MCF 10A (cell line): ENCODE data around the gene GOLGA8A. TPM values are rescaled to one million over a fixed set of nuclear protein-coding genes. Genes with fewer than 3 reads are reported as not detected.

ENCODE experiments used
- Bru-seq: library from RNA; stranded (reverse); fragments of 400-500 nt; gene quantifications from one replicate; lab custom pipeline; 2021; lab: Mats Ljungman, UMichigan
- BruChase-seq, 2 experiments: library from RNA; stranded (reverse); fragments of 400-500 nt; gene quantifications; one replicate each; lab custom pipeline; 2021; lab: Mats Ljungman, UMichigan
- BruUV-seq: library from RNA; stranded (reverse); fragments of 400-500 nt; replicated peaks from 2 replicates; lab custom pipeline; 2021; lab: Mats Ljungman, UMichigan
- CTCF ChIA-PET: fragments of 300-600 bp; sonication (Branson Sonifier 250); formaldehyde crosslinking; extraction: SDS; loops from one replicate; lab custom pipeline; 2021; ENCODE audit warnings: antibody characterized with exemption, inconsistent platforms; lab: Yijun Ruan, JAX
- POLR2A ChIA-PET: fragments of 300-600, 350-650 bp; sonication (Branson Sonifier 250); formaldehyde crosslinking; extraction: SDS; loops from one replicate; lab custom pipeline; 2020; ENCODE audit warnings: antibody characterized with exemption, inconsistent platforms; lab: Yijun Ruan, JAX
- DNase-seq: peaks from one replicate; pipeline ENCODE4 v3.0.0-alpha.2; 2018; ENCODE audit not compliant: unreplicated experiment
- H3K27ac Mint-ChIP-seq: one replicate; pipeline ENCODE4 v1.8.0; 2022; ENCODE audit warnings: mild to moderate bottlenecking, low read depth, mixed read lengths; ENCODE audit not compliant: unreplicated experiment
- H3K27me3 Mint-ChIP-seq: one replicate; pipeline ENCODE4 v1.8.0; 2022; ENCODE audit warnings: mixed read lengths; ENCODE audit not compliant: insufficient read depth, unreplicated experiment
- H3K36me3 Mint-ChIP-seq: one replicate; pipeline ENCODE4 v1.8.0; 2022; ENCODE audit warnings: mild to moderate bottlenecking, moderate library complexity, mixed read lengths; ENCODE audit not compliant: insufficient read depth, unreplicated experiment
- H3K4me1 Mint-ChIP-seq: one replicate; pipeline ENCODE4 v1.8.0; 2022; ENCODE audit warnings: mixed read lengths; ENCODE audit not compliant: insufficient read depth, unreplicated experiment
- H3K4me3 Mint-ChIP-seq: one replicate; pipeline ENCODE4 v1.8.0; 2022; ENCODE audit warnings: mild to moderate bottlenecking, moderate library complexity, mixed read lengths; ENCODE audit not compliant: unreplicated experiment
- H3K9me3 Mint-ChIP-seq: one replicate; pipeline ENCODE4 v1.8.0; 2022; ENCODE audit warnings: mixed read lengths; ENCODE audit not compliant: unreplicated experiment
- CTCF ChIP-seq: fragments of 200-600 bp; IDR thresholded peaks from one replicate; pipeline ENCODE4 v1.8.0; 2022; ENCODE audit warnings: antibody characterized with exemption, mild to moderate bottlenecking; ENCODE audit not compliant: unreplicated experiment
- intact Hi-C: fragments of 100-400 bp; cut with micrococcal nuclease; formaldehyde crosslinking; loops from 2 replicates; pipeline ENCODE4 v1.14.1; 2022
- long read RNA-seq: library from polyadenylated mRNA; stranded (forward); transcript quantifications from one replicate; pipeline ENCODE4 v2.0.0, GENCODE V29; 2022
- total RNA-seq: library from RNA; stranded (reverse); gene quantifications from 2 replicates; pipeline ENCODE4 v1.2.3, GENCODE V29; 2022

The GOLGA8A gene
- total RNA-seq (173 and 192 TPM in 2 replicates), Bru-seq, nascent RNA (percentile 91 among the genes with signal in this experiment), BruChase-seq, experiment 1, labeled RNA remaining after a 6-hour chase (percentile 97 among the genes with signal in this experiment), BruChase-seq, experiment 2, labeled RNA remaining after a 2-hour chase (percentile 92 among the genes with signal in this experiment)
- long read RNA-seq, partial matches to known transcripts, result 39 of 133 reads
- long read RNA-seq, other reads (novel, unspliced or antisense), result 94 of 133 reads

- DNase-seq, result peak; percentile 76
- ChIA-PET CTCF (interaction anchor here (0.6 kb wide), 1 partner anchor 211 kb away, joined by 3 read pairs; no protein-coding TSS in a partner anchor), POLR2A (interaction anchor here (0.5 to 1.3 kb wide), 8 partner anchors 95 to 639 kb away, joined by 3 to 6 read pairs (median 4); partner anchors contain the start of genes GOLGA8B, NOP10 and NUTM1)
Observed at GRCh38 chr15:34437687-34438086, at the start of gene GOLGA8A. GOLGA8A (minus strand) TSS chr15:34437808; CDS start chr15:34389691, 48,117 bp downstream.

GRCh38 chr15:34483644-34484043, 46.0 kb upstream of the GOLGA8A start:
- Mint-ChIP-seq H3K4me3 (no peak overlapping the region), H3K36me3 (peaks cover 6% of the 10 kb centered on the region), H3K9me3 (no peaks in the 10 kb centered on the region), H3K4me1 (no peaks in the 10 kb centered on the region), H3K27me3 (peaks cover 71% of the 10 kb centered on the region), H3K27ac (no peak overlapping the region)
- no TSS peak for BruUV-seq
- DNase-seq, result no peak
- intact Hi-C loops, result no loop called here
- ChIA-PET CTCF (no interaction called here), POLR2A (no interaction called here)
- TF ChIP-seq CTCF, result no peak

More at GRCh38 chr15:34437687-34438086, at the start of gene GOLGA8A:
- Mint-ChIP-seq H3K36me3 (peaks cover 11% of the 10 kb centered on the region), H3K4me1 (peaks cover 17% of the 10 kb centered on the region), H3K27ac (peak within 1 kb of the TSS; percentile 87), H3K9me3 (no peaks in the 10 kb centered on the region), H3K4me3 (peak within 1 kb of the TSS; percentile 82), H3K27me3 (no peaks in the 10 kb centered on the region)
- intact Hi-C loops, result loop anchor here (2.0 kb wide), 1 partner anchor 145 kb away; the partner anchor contains the start of gene GOLGA8B
- BruUV-seq, result no TSS peak
- no peak for TF ChIP-seq CTCF

GRCh38 chr15:34481370-34481769, 43.8 kb upstream of the GOLGA8A start:
- peaks cover 6% of the 10 kb centered on the region for H3K36me3 Mint-ChIP-seq
- intact Hi-C loops, result no loop called here
- no peak overlapping the region for H3K27ac Mint-ChIP-seq
- no peak overlapping the region for H3K4me3 Mint-ChIP-seq
- TF ChIP-seq CTCF, result no peak
- ChIA-PET CTCF (no interaction called here), POLR2A (interaction anchor here (0.7 kb wide), 1 partner anchor 46 kb away, joined by 7 read pairs; no protein-coding TSS in a partner anchor)
- no TSS peak for BruUV-seq
- H3K4me1 Mint-ChIP-seq, result no peaks in the 10 kb centered on the region
- no peaks in the 10 kb centered on the region for H3K9me3 Mint-ChIP-seq
- DNase-seq, result peak; percentile 5
- peaks cover 94% of the 10 kb centered on the region for H3K27me3 Mint-ChIP-seq

GRCh38 chr15:34473840-34474239, 36.2 kb upstream of the GOLGA8A start:
- Mint-ChIP-seq H3K27me3 (peaks cover 85% of the 10 kb centered on the region), H3K4me1 (no peaks in the 10 kb centered on the region), H3K9me3 (no peaks in the 10 kb centered on the region), H3K4me3 (no peak overlapping the region), H3K36me3 (no peaks in the 10 kb centered on the region), H3K27ac (no peak overlapping the region)
- CTCF ChIA-PET, result no interaction called here
- TF ChIP-seq CTCF, result no peak
- BruUV-seq, result no TSS peak
- intact Hi-C loops, result no loop called here
- DNase-seq, result no peak
- POLR2A ChIA-PET, result interaction anchor here (0.5 kb wide), 1 partner anchor 105 kb away, joined by 3 read pairs; no protein-coding TSS in a partner anchor
